ENCODE measurements around the gene ZNF124. TPM values are rescaled to one million over a fixed set of nuclear protein-coding genes. Genes with fewer than 3 reads are reported as not detected.

ZNF124 gene
- total RNA-seq, 1 experiment from 2014 or later = 16.3 TPM

GRCh38 chr1:247112479-247112781 is 59.4 kb downstream of the ZNF124 start:
- intact Hi-C loops (cut with micrococcal nuclease) = no loop called here
- Histone ChIP-seq H3K79me2 (ENCODE audit: insufficient read depth, low read length) (no peaks in the 10 kb centered on the region), H3K4me2 (ENCODE audit: low read length) (peak overlapping the region; percentile 63), H3K9ac (ENCODE audit: low read length) (no peak overlapping the region), H3K9me3 (ENCODE audit: control insufficient read depth in 1 of 2, insufficient read depth in 1 of 2, low read depth in 1 of 2, low read length in 2 of 2) (no peaks in the 10 kb centered on the region), H2AFZ (ENCODE audit: low read depth, low read length, poor library complexity, severe bottlenecking) (no peak overlapping the region), H3K4me1 (ENCODE audit: control insufficient read depth in 1 of 2, insufficient read depth in 2 of 2, low read length in 2 of 2) (peaks cover 0 to 15% of the 10 kb centered on the region in 2 experiments; a peak in 1 of 4 replicates), H3K36me3 (ENCODE audit: control insufficient read depth in 1 of 2, insufficient read depth in 2 of 2, low read length in 2 of 2) (no peaks in the 10 kb centered on the region), H3K9me2 (ENCODE audit: insufficient read depth) (no peaks in the 10 kb centered on the region), H4K20me1 (ENCODE audit: insufficient read depth) (no peaks in the 10 kb centered on the region), H3K27ac (ENCODE audit: low read depth, low read length) (no peak overlapping the region), H3K27me3 (ENCODE audit: insufficient read depth, low read length) (no peaks in the 10 kb centered on the region), H3K4me3 (replicated peaks in 1 of 2; ENCODE audit: low read depth in 1 of 2, low read length in 2 of 2) (peak overlapping the region in 1 of 2 experiments; percentile 44; a peak in 1 of 4 replicates)
- POLR2A ChIA-PET = no interaction called here
- no TSS peak for BruUV-seq (replicated peaks)
- DNase-seq (ENCODE audit: low read depth, low spot score) (no peak), ATAC-seq (no peak; the same call in 1 of the 2 replicates)
- RAD21 ChIA-PET (ENCODE audit: low non-redundant PET in 1 of 2, low total read pairs in 2 of 2, uncharacterized antibody in 2 of 2, unreplicated experiment in 2 of 2) = no interaction called here
- CTCF ChIA-PET = no interaction called here
- TF ChIP-seq CBX3 (IDR thresholded peaks at IDR 0.05; ENCODE audit: low read depth) (no peak), SP1 (IDR thresholded peaks at IDR 0.05; ENCODE audit: low read depth) (no peak), SIN3A (IDR thresholded peaks at IDR 0.05; ENCODE audit: low read depth) (no peak)

DNA sequence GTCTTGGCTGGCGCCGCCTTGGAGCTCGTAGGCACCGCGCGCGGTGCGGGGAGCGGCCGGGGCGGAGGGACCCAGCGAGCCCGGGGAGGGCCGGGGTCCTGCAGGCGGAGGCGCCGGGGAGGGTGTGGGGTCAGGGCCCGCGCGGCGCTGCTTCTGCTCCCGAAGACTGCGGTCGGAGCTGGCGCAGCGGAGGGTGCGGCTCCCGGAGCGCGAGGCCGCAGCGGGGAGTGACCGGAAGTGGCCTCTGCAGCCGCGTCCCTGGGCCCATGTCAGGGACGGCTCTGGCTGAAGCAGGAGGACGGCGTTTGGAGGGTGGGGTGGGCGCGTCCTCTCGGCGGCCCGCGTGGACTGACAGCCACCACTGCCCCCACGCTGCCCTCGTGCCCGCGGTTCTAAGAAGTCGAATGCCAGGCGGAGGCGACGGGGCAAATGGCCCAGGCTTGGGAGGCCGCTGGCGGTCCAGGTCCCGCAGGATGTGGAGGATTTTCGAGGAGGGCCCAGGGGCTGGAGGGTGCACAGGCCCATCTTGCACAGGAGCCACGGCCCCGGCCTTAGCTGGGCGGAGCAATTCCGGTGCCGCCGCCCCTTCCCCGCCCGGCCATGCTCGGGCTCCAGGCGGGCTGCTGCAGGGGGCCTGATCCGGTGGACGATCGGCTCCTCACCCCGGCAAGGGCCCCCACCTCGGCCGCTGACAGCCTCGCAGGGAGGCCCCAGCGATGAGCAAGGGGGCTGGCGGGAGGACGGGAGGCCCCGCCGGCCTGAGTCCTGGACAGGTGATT is 59.9 kb downstream of the ZNF124 start:
- H3K9ac ChIP-seq (ENCODE audit: low read length) = peak overlapping the region; percentile 35; the same call in 1 of the 2 replicates
- ChIA-PET POLR2A (no interaction called here), RAD21 (ENCODE audit: low non-redundant PET in 1 of 2, low total read pairs in 2 of 2, uncharacterized antibody in 2 of 2, unreplicated experiment in 2 of 2) (no interaction called here), CTCF (no interaction called here)
- no TSS peak for BruUV-seq (replicated peaks)
- no peaks in the 10 kb centered on the region for H3K27me3 ChIP-seq (ENCODE audit: insufficient read depth, low read length)
- peak overlapping the region; percentile 16 to 44; a peak in 3 of 4 replicates for H3K4me3 ChIP-seq (replicated peaks in 1 of 2; ENCODE audit: low read depth in 1 of 2, low read length in 2 of 2)
- intact Hi-C loops (cut with micrococcal nuclease) = no loop called here
- H3K4me1 ChIP-seq (ENCODE audit: control insufficient read depth in 1 of 2, insufficient read depth in 2 of 2, low read length in 2 of 2) = peaks cover 0 to 15% of the 10 kb centered on the region in 2 experiments; a peak in 1 of 4 replicates
- H4K20me1 ChIP-seq (ENCODE audit: insufficient read depth) = no peaks in the 10 kb centered on the region
- no peaks in the 10 kb centered on the region for H3K9me2 ChIP-seq (ENCODE audit: insufficient read depth)
- ATAC-seq = peak; percentile 75
- no peaks in the 10 kb centered on the region for H3K36me3 ChIP-seq (ENCODE audit: control insufficient read depth in 1 of 2, insufficient read depth in 2 of 2, low read length in 2 of 2)
- H3K79me2 ChIP-seq (ENCODE audit: insufficient read depth, low read length) = no peaks in the 10 kb centered on the region
- H2AFZ ChIP-seq (ENCODE audit: low read depth, low read length, poor library complexity, severe bottlenecking) = no peak overlapping the region
- DNase-seq (ENCODE audit: low read depth, low spot score) = no peak
- no peak overlapping the region for H3K27ac ChIP-seq (ENCODE audit: low read depth, low read length)
- TF ChIP-seq, protein P1, sequence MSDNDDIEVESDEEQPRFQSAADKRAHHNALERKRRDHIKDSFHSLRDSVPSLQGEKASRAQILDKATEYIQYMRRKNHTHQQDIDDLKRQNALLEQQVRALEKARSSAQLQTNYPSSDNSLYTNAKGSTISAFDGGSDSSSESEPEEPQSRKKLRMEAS (IDR thresholded peaks at IDR 0.05) = peak; percentile 41; the same call in 1 of the 2 replicates
- TF ChIP-seq POLR2AphosphoS5 (IDR thresholded peaks at IDR 0.05; ENCODE audit: low read depth, low read length) (no peak), ZNF274 (IDR thresholded peaks at IDR 0.05; ENCODE audit: low read depth, low read length) (no peak), SP1 (IDR thresholded peaks at IDR 0.05; ENCODE audit: low read depth) (no peak)
- no peaks in the 10 kb centered on the region for H3K9me3 ChIP-seq (ENCODE audit: control insufficient read depth in 1 of 2, insufficient read depth in 1 of 2, low read depth in 1 of 2, low read length in 2 of 2)
- H3K4me2 ChIP-seq (ENCODE audit: low read length) = peak overlapping the region; percentile 63
